ENCODE results near the gene ANKZF1.
"Not testable (repeated sequence)": the region's sequence is repeated elsewhere in the genome, so short reads cannot be mapped to it uniquely, and the experiment has no call there.

The ANKZF1 gene

DNA sequence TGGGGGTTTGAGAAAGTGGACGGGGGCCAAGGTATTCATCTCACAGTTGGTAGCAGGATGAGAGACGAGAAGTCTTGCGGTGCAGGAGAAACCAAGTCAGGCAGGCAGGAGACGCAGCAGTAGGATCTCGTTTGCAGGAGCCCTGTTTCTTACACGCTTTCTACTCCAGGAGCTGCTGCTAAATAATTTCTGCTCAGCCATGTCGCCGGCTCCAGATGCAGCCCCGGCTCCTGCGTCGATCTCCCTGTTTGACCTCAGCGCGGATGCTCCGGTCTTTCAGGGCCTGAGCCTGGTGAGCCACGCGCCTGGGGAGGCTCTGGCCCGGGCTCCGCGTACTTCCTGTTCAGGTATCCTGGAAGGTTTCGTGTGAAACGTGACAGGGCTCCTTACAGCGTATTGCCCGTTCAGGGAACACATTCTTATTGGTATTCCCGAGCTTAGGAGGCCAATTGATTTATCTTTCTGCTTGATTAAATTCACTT lies 494 bp downstream of the ANKZF1 start:
- no peak for FAIRE-seq

DNA sequence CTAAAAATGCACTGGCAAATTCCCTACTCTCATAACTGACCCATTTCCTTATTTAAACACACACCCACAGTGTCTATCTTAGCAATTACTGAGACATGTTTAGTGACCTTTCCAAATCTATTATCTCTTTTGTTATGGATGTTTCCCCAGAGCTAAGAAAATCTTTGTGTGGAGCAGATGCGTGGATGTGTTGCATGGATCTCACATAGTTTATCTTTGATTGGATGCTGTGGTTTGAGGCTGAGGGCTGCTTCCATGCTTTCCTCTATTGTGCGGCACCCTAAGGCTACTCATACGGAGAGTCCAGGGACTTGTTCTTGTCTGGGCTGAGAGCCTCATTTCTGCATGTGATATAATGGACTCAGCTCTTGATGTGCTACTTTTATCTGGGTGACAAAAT lies 4.7 kb downstream of the ANKZF1 start:
- no peak for FAIRE-seq

DNA sequence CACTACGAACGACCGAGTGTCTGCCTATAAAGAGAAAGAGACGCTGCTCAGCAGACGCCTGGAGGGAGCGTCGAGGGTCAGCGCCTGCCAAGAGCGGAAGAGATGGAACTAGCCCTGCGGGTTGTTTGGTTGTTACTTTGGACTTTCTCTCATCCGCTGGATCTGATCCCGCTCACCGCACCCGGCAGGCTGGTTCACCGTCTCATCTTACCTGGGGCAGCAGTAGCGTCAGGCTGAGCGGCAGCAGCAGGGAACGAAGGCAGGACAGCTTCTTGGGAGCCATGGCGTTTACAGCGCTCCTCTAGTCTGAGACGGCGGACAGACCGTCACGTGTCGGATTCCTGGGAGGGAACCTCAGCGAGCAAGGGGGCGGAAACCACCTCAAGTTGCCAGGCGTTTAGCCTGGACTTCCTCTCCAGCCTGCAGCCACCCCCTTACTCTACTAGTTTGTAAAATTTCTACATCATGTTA lies 13.7 kb downstream of the ANKZF1 start:
- FAIRE-seq = no peak

DNA sequence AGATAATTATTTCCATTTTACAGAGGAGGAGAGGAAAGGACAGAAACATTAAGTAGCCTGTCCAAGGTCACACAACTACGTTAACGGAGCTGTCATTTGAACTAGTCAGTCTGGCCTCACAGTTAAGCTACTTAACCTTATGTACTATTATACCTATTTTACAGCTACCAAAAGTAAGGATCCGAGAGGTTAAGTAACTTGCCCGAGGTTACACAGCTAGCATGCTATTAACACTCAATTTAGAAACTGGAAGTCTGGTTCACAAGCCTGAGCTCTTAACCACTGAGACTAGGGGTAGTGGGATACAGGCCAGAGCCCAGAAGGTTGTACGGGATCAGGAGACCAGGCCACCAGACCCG lies 15.2 kb downstream of the ANKZF1 start:
- no peak for FAIRE-seq

DNA sequence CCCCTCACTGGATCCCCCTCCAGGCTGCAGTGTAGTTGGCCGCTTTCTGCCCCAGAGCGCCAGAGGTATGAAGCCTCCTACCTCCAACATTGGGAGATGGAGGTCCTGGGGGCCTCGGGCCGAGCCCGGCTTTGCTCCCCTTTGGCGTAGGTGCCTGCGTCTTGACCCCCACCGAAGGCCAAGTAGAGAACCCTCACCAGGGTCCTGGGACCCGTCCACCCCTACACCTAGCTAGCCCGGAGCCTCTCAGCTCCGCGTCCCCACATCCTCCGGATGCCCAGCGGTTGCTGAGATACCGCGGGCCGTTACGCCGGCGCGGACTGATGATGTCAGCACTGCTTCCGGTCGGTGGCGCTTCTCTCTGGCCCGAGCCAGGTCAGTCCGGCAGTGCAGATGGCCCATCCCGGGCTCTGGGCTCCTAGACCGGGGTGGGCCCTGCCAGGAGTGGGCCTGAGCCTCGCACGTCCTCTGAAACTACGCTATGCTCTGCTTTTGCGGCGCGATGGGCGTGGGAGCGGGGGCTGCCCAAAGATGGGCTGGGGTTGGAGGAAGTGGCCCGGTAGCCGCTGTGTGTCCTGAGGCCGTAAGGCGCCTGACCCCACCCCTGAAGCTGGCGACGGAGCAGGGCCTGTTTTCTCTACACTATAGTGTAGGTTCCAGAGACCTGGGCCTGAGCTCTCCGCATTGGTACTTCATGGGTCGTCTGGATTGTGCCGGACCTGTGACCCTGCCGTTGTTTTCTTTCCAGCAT lies 15.7 kb downstream of the ANKZF1 start, which contains the start of the genes GLB1L and STK16:
Gene GLB1L, minus strand, starts transcription at position 297 of the 751 bp plus-strand sequence. CDS start 1,871 bp downstream, outside the sequence.
Gene STK16, plus strand, starts transcription at position 332 of the 751 bp plus-strand sequence. CDS start 521 bp downstream, outside the sequence.
- FAIRE-seq = no peak

DNA sequence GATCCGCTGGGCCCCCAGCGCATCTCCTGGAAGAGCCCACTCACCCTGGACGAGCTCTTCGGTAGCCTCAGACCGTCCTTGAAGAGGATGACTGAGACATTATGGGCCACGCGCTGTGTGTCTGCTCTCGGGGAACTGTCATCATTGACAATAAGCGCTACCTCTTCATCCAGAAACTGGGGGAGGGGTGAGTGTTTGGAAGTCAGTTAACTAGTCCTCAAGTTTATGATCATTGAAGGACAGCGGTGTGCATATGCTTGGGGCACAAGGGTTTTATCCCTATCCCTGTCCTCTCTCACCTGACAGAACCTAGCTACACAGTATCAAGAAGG lies 16.3 kb downstream of the ANKZF1 start:
- no peak for FAIRE-seq

DNA sequence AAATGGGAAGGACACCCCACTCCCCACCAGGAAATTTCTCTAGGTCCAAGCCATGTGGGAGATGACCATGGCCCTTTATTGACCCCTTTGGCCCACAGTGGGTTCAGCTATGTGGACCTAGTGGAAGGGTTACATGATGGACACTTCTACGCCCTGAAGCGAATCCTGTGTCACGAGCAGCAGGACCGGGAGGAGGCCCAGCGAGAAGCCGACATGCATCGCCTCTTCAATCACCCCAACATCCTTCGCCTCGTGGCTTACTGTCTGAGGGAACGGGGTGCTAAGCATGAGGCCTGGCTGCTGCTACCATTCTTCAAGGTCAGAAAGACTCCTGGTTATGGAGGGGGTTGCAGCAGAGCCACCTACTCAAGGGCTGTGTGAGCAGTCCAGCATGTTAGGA lies 17.0 kb downstream of the ANKZF1 start:
- FAIRE-seq = no peak

DNA sequence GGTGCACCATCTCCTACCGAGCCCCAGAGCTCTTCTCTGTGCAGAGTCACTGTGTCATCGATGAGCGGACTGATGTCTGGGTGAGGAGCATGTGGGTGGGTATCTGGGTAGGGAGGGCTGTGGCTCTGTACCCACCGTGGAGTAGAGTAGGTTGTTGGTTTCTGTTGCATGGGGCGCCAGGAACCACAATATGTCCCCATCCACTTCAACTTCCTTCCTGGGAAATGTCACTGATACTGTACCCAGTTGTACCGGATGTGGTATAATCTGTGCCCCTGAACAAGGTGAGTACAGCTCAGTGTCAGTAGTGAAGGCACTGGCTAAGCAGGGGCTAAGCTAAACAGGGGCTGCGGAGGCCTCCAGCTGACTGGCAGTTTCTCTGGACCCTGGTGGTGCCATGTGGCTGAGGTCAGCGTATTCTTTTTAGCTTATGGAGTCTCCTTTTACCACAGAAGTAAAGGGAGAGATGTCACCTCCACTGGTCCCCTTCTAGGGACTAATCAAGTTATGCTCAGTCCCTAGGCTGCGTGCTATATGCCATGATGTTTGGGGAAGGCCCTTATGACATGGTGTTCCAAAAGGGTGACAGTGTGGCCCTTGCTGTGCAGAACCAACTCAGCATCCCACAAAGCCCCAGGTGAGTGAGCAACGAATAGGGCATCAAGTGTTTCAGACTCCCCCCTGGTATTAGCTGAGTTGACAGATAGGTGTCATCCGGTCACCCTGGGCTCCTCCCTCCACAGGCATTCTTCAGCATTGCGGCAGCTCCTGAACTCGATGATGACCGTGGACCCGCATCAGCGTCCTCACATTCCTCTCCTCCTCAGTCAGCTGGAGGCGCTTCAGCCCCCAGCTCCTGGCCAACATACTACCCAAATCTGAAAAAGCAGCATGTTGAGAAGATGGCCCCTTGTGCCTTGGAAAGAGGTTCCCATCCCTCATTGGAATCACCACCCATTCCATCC lies 18.4 kb downstream of the ANKZF1 start:
- no peak for FAIRE-seq

DNA sequence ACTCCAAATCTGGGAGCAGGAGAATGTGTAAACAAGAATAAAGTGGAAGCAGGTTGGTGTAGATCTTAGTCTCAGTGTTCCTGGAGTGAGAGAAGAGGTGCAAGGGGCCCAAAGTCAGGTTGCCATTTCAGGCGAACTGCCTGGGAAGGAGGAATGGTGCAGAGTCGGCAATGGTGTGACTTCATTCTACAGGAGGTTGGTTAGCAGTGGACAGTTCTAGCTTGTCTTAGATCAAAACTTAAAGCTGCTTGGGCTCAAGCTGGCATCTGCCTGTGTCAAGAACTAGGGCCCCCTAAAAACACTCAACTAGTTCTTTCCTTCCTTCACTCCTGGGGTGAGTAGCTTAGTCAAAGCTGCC lies 19.2 kb downstream of the ANKZF1 start:
- FAIRE-seq = no peak

DNA sequence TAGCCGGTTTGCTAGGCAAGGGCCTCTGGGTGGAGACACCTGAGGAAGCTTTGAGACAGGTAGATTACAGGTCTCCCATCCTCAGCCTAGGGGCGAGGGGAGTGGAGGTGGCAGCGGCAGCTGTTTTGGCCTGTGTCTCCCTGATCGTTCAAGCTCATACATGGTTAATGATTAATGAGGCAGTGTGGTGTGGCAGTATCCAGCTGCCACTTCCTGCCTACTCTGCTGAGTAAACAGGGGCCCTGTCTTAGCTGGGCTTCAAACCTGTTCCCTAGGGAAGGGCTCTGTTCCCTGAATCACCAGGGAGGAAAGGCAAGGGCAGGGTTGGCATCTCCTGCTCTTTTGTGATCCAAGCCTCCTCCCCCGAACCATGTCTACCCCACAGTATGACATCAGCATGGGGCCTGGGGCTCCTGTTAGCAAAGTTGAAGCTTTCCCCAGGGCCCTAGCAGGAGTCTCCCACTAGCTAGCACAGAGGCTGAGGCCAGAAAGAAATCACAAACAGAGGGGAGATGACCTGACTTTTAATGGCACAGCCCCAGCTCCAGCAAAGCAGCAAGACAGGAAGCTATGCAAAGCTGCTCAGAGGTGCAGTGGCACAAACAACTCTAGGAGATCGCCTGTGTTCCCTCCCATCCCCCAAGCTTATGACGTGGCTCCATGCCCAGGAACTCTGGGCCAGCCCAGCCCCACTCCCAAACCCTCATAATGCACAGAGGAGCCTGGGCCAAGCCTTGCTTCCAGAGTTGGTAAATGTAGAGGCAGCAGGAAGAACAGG lies 19.8 kb downstream of the ANKZF1 start:
- FAIRE-seq = no peak

DNA sequence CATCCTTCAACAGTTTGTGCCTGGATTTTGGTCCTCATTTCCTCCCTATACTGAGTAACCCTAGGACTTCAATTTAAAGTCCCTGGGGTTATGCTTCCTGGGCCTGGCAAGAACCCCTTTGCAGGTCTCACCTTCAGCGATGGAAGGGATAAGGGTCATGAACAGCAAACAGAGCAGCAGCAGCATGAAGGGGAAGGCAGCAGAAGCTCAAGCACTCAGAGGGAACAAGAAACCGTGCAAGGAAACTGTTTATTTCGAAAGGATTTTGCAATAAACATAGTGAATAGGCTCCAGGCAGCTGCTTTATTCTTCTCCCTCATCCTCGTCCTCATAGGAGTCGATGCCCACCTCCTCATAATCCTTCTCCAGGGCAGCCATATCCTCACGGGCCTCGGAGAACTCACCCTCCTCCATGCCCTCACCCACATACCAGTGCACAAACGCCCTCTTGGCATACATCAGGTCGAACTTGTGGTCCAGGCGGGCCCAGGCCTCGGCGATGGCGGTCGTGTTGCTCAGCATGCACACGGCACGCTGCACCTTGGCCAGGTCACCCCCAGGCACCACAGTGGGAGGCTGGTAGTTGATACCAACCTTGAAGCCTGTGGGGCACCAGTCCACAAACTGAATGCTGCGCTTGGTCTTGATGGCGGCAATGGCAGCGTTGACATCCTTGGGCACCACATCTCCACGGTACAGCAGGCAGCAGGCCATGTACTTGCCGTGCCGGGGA lies 20.6 kb downstream of the ANKZF1 start:
- FAIRE-seq = no peak

DNA sequence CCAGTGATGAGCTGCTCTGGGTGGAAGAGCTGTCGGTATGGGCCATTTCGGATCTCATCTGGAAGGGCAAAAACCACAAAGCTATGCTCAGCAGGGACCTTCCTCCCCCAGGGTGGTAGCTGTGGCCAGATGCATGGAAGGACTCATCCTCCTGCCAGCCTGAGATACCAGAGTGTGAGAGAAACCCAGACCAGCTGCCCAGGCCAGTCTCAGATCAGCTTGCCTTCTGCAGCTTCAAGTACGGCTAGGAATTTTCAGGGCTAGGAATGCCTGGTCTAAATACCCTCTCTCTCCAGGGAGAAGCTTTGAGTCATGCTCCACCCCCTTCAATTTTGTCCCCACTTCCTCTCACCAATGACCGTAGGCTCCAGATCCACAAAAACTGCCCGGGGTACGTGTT lies 22.1 kb downstream of the ANKZF1 start:
- FAIRE-seq = no peak

DNA sequence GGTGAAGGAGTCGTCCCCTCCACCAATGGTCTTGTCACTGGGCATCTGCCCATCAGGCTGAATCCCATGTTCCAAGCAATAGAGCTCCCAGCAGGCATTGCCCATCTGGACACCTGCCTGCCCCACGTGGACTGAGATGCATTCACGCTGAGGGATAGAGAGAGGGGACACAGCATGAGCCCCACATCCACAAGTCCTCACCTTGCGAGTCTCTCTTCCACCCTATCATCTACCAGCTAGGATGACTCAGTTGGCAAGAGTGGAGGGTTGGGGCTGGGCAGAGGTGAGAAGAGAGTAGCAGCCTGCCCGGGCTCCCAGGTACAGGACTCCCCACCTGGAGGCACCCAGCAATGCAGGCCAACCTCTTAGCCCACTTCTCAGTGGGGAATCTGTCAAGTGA lies 22.5 kb downstream of the ANKZF1 start:
- FAIRE-seq = no peak

DNA sequence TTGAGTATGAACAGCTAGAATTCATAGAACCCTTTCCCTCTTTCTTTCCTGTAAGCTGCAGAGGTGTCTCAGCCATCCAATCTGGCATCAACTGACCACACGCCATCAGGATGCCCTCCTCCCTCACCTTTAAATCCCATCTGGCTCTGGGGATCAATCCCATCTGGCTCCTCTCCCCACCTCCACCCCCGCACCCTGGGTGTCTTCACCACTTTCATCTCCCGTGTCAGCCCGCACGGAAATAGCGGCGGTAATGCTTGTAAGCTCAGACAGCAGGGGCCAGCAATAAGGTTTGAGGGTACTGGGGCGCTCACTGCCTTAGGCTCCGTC lies 22.9 kb downstream of the ANKZF1 start:
- FAIRE-seq = no peak

DNA sequence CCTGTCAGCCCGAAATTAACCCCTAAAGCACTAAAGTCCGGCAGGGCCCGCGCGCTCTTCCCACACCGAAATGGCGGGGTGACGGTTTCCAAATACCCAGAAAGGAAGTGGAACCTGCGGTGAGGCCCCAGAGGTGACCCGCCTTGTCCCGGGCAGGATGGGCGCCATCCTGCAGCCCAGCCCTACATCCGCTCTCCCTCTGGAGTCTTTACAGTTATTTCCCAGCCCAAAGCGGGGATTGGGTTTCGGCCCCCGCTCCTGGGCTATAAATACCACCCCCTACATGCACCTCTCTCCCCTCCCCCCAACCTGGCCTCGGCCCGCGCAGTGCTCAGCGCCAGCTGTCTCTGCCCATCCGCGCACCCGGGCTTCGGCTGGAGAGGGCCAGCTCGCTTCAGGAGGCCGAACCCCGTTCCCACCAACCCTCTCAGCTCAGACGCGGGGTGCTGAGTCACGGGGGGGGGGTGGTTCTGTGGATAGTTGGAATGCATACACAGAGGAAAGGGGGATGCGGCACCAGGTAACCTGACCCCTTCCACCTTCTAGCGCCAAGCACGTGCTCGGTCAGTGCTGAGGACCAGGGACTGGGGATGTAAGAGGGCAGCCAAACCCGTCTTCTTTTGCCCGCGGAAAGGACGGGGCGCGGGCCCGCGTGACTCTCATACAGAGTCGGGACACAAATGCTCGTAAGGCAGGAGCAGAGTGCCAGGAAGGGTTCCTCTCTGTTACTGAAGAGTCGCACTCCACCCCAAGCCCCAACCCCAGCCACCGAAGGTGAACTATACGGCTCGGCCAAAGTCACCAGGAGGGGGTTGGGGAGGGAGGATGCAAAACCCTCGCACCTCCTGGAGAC lies 23.5 kb downstream of the ANKZF1 start, which contains the start of gene TUBA4B:
Gene TUBA4B, plus strand, starts transcription at position 344 of the 853 bp plus-strand sequence. Its CDS starts 165 bp downstream, at position 509.
- FAIRE-seq = no peak

DNA sequence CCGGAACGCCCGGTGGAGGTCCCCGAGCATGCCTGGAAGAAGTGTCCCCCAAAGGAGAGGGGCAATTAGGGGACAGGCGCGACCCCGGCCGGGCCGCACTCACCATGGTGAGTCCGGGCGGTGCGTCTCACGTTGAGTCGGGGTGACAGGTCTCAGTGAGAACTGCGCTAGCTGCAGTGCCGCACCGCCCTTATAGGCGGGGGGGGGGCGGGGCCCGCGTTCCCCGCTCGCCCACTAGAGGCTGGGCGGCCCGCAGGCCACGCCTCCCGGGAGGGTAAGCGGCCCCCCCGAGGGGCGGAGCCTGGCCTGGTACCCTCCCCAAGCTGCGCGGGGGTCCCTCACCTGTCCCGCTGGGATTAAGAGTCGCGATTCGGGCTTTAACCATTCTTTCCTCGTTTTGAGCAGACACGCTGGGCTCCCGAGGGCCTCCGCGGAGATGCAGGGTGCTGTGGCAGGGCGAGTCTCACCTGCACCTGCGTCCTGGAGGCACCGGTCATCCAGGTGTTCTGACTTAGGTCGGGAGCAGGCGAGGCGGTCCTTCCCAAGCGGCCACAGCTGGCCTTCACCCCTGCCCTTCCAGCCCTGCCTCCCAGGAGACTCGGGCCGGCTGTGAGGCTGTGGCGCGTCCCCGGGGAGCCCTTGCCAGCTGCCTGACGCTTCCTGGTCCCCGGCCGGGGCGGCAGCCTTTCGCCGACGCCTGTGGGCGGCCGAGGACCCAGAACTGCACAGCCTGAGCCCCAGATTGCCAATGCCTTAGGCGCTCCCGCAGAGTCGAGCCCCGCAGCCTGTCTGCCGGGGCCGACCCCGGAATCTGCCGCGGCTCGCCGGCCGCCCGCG lies 24.4 kb downstream of the ANKZF1 start, which contains the start of gene TUBA4A:
Gene TUBA4A, minus strand, starts transcription at position 166 of the 837 bp plus-strand sequence. Its CDS starts 60 bp downstream, at position 106.
- FAIRE-seq = no peak

DNA sequence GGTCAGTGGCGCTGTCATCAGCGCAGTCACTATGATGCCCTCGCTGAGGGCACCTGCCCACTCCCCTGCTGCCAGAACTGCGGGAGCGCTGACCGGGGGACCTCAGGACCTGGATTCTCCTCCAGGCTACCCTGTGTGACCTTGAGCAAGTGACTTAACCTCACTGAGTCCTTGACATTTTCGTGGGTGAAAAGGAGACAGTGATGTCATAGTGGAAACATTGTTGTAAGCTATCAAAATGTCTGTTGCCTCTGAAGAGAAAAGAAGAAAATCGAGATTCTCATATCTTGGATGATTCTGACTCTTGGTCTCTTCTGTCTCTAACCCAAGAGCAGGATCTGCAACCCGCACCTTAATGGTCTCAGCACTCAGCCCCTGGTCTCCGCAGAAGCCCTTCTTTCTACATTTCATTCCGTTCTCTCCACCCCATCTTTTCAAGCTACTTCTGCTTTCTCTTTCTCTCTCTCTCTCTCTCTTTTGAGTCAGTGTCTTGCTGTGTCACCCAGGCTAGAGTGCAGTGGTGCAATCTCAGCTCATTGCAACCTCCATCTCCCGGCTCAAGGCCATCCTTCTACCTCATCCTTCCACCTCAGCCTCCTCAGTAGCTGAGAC lies 25.1 kb downstream of the ANKZF1 start:
- FAIRE-seq = no peak

DNA sequence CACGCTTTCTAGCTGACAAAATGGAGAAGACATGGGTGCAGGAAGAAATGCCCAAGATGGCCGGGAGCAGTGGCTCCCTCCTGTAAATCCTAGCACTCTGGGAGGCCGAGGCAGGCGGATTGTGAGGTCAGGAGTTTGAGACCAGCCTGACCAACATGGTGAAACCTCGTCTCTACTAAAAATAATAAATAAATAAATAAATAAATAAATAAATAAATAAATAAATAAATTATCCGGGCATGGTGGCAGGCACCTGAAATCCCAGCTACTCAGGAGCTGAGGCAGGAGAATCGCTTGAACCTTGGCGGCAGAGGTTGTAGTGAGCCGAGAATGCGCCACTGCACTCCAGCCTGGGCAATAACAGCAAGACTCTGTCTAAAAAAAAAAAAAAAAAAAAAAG lies 29.3 kb downstream of the ANKZF1 start:
- not testable (repeated sequence) for FAIRE-seq

DNA sequence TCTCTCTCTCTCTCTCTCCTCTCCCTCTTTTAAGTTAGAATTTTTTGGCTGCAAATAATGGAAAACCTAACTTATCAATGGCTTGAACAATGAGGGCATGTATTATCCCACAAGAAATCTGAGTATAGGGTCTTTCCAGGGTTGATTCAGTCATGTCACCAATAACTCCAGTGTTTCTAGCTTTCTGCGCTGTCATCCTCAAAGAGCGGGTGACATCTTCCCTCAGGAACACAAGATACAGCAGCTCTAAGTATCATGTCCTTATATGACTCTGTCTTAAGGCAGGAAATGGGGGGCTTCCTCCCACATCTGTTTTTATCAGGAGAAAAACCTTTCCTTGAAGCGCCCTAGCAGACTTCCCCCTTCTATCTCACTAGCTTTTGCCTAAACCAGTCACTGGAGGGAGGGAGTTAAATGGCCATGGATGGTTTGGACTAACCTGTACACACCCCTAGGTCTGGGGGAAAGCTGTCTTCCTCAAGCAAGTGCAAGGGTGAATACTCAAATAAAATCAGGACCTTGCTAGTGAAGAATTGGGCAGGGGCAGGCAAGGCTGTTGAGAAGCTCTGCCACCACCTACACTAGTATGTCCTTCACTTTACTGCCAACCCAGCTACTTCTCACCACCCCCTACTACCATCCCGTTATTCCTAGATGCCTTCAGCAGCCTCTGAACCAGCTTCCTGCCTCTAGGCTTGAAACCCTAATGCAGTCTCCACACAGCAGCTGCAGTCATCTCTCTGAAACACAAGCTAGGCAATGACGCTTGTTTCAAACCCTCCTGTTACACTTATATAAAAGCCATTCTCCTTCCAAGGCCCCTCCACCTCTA lies 31.6 kb downstream of the ANKZF1 start:
- FAIRE-seq = no peak
